NT2/D1 (cell line): ENCODE results near the gene DCBLD1.

Experiments used
- DNase-seq: peaks from one replicate; pipeline ENCODE4 v3.0.0-alpha.2; 2011; ENCODE audit warnings: low read depth, low spot score
- H3K27me3 ChIP-seq: 2 replicates; pipeline ENCODE4 v1.6.0; 2011; ENCODE audit warnings: mild to moderate bottlenecking; ENCODE audit not compliant: insufficient read length, insufficient read depth
- H3K36me3 ChIP-seq: 2 replicates; pipeline ENCODE4 v1.6.1; 2011; ENCODE audit warnings: mild to moderate bottlenecking, low read length, mixed read lengths; ENCODE audit not compliant: insufficient read depth, insufficient read length
- H3K4me1 ChIP-seq: 2 replicates; pipeline ENCODE4 v1.5.1; 2011; ENCODE audit not compliant: insufficient read depth, insufficient read length
- H3K4me3 ChIP-seq: 2 replicates; pipeline ENCODE4 v1.5.1; 2011; ENCODE audit warnings: low read depth; ENCODE audit not compliant: insufficient read length
- H3K9ac ChIP-seq: 2 replicates; pipeline ENCODE4 v1.6.0; 2011; ENCODE audit warnings: low read depth; ENCODE audit not compliant: insufficient read length
- H3K9me3 ChIP-seq: 2 replicates; pipeline ENCODE4 v1.5.1; 2011; ENCODE audit warnings: mild to moderate bottlenecking, low read length; ENCODE audit not compliant: insufficient read depth
- SUZ12 ChIP-seq: IDR thresholded peaks from 2 replicates; pipeline ENCODE4 v1.6.1; 2011; ENCODE audit not compliant: insufficient read length, insufficient read depth; ENCODE audit errors: extremely low read depth
- YY1 ChIP-seq: IDR thresholded peaks from 2 replicates; pipeline ENCODE4 v1.6.1; 2011; ENCODE audit not compliant: insufficient read length, insufficient read depth
- ZNF274 ChIP-seq: IDR thresholded peaks from 2 replicates; pipeline ENCODE4 v1.6.1; 2011; ENCODE audit warnings: mild to moderate bottlenecking, low read depth, low read length

The DCBLD1 gene

DNA sequence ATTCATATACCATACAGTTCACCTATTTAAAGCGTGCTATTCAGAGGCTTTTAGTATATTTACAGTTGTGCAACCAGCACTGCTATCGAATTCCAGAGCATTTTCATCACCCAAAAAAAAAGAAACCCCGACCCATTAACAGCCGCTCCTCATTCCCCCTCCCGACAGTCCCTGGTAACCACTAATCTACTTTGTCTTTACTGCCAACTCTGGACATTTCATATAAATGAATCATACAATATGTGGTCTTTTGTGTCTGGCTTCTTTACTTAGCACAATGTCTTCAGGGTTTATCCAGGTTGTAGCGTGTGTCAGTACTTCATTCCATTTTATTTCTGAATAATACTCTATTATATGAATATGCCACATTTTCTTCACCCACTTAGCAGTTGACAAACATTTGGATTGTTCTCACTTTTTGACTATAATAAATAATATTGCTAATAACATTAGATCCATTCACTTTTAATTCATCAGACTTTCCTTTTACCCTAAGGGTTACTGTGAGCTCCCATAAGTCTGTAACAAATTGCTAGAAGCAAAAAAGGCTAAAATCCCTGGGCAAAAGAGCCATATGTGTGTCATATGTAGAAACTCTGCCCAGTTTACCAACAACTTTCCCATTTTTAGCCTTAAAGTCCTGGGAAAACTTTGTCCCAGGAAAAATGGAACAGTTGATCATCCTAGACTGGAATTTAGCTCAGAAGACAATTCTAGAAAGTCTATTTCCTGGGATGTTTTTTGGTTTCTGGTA is 33.6 kb upstream of the DCBLD1 start:
- Histone ChIP-seq H3K27me3 (no peaks in the 10 kb centered on the region), H3K9me3 (no peaks in the 10 kb centered on the region), H3K9ac (no peak overlapping the region), H3K4me1 (no peaks in the 10 kb centered on the region), H3K4me3 (no peak overlapping the region), H3K36me3 (no peaks in the 10 kb centered on the region)
- TF ChIP-seq ZNF274: no peak
- no peak for TF ChIP-seq YY1
- TF ChIP-seq SUZ12: no peak
- DNase-seq: no peak

DNA sequence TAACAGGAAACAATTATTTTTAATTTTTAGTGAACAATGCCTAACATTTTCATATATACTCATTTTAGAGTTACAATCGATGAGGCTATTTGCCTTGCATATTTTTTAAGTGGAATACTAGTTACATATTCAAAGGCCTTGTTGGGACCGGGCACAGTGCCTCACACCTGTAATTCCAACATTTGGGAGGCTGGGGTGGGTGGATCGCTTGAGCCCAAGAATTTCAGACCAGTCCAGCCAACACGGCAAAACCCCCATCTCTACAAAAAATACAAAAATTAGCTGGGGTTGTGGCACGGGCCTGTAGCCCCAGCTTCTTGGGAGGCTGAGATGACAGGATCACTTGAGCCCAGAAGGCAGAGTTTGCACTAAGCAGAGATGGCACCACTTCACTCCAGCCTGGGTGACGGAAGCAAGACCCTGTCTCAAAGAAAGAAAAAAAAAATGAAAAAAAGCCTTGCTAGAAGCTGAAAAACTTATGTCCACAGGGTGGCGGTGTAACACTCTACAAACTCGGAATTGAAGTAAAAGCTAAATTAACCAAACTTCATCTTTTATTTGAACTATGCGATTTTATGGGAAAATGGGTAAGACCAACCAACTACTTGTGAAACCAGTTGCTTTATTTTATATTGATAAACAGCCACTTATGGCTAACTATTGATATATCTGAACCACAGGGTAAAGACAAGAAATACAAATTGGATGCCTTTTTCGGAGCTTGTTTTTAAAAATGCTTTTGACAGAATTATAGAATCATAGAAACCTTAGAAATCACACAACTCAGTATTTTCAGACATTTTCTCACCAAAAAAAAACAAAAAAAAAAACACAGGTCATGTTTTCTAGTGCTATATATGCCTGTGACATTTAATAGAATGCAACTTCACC is 32.7 kb upstream of the DCBLD1 start:
- Histone ChIP-seq H3K9me3 (no peaks in the 10 kb centered on the region), H3K27me3 (no peaks in the 10 kb centered on the region), H3K36me3 (no peaks in the 10 kb centered on the region), H3K4me1 (no peaks in the 10 kb centered on the region), H3K4me3 (no peak overlapping the region), H3K9ac (no peak overlapping the region)
- peak; percentile 44 for DNase-seq
- TF ChIP-seq ZNF274 (no peak), SUZ12 (no peak), YY1 (no peak)

DNA sequence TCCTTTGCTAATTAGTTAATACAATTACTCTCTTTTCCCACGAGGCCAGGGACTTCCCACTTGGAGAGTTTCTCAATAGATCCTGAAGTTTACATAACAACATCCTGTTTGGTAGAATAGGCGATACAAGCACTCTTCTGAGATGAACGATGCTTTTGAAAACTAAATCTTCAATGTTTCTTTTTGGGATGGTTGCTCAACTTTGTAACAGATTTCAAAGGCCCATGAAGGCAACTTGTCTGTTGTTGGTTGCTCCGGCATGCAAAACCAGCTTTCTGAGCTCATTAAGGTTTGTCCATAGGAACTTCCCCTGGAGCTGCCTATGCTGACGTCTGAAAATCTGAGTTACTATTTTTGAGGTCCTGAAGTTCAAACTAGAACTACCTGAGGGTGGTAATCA is 30.8 kb upstream of the DCBLD1 start:
- TF ChIP-seq ZNF274 (no peak), SUZ12 (no peak)
- H3K9ac ChIP-seq: no peak overlapping the region

DNA sequence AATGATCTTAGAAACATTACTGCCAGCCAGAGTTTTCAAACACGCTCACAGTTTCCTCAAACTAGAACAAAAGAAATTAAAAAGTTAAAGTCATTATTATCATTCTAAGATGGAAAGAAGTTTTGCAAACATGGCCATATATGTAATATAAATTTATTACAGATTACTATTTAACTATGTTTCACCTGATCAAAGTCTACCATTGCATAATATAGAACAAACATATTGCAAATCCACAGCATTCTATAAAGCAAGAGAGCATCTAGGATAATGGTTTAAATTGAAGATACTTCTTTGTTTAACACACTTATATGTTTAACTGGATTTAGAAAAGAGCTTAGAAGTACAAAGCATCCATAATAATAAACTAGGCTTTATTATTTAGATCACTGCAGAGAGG is 26.2 kb upstream of the DCBLD1 start:
- Histone ChIP-seq H3K27me3 (no peaks in the 10 kb centered on the region), H3K9me3 (no peaks in the 10 kb centered on the region), H3K4me3 (no peak overlapping the region), H3K9ac (no peak overlapping the region), H3K4me1 (no peaks in the 10 kb centered on the region), H3K36me3 (no peaks in the 10 kb centered on the region)
- TF ChIP-seq ZNF274: no peak
- no peak for TF ChIP-seq SUZ12
- TF ChIP-seq YY1: no peak
- DNase-seq: no peak

More for the DNA sequence above, 30.8 kb upstream of the DCBLD1 start:
- DNase-seq: no peak
- Histone ChIP-seq H3K36me3 (no peaks in the 10 kb centered on the region), H3K27me3 (no peaks in the 10 kb centered on the region), H3K4me1 (no peaks in the 10 kb centered on the region), H3K9me3 (no peaks in the 10 kb centered on the region), H3K4me3 (no peak overlapping the region)

DNA sequence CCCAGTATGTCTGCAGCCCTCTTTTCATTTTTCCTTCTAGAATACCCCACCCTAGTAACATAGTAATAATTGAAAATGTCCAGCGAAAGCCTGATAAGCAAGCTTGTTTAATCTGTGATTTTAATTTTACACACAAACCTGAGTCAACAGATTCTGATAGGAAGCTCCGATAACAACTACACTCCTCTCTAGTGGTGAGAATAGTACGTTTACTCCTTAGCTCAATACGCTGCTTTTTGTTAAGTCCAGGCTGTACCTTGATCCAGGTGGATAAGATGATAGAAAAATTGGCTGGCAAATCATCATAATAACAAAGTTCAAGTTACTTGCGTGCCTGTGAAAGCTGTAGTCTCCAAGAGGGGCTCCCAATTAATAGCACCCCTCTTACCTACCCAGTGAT is 25.5 kb upstream of the DCBLD1 start:
- H3K27me3 ChIP-seq: no peaks in the 10 kb centered on the region
- H3K36me3 ChIP-seq: no peaks in the 10 kb centered on the region
- H3K4me3 ChIP-seq: no peak overlapping the region
- H3K9ac ChIP-seq: no peak overlapping the region
- no peaks in the 10 kb centered on the region for H3K9me3 ChIP-seq
- DNase-seq: no peak
- no peak for TF ChIP-seq YY1
- no peak for TF ChIP-seq ZNF274
- no peak for TF ChIP-seq SUZ12
- no peaks in the 10 kb centered on the region for H3K4me1 ChIP-seq

DNA sequence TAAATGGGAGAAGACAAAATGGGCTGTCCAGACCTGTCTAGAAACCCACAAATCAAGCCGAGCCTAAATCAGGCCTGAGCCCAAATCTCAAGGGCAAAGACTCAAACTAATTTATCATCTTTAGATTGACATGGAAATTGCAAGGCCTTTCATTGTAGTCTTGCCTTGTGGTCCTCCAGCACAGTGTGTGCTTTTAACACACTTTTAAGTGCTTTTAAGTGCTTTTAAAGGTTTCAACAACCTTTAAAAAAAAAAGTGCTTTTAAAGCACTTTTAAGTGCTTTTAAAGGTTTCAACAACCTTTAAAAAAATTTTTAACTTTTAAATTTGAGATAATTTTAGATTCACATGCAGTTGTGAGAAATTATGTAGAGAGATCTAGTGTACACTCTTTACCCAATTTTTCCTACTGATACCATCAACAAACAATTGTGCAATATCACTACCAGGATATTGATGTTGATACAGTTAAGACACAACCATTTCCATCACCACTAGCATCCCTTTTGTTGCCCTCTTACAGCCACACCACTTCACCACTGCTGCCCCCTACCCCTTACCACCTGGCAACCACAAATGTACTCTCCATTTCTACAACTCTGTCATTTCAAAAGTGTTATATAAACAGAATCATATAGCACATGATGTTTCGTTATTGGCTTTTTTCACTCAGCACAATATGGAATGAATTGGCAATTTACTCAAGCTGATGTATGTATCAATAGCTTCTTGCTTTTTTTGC is 23.1 kb upstream of the DCBLD1 start:
- H3K4me3 ChIP-seq: no peak overlapping the region
- no peaks in the 10 kb centered on the region for H3K4me1 ChIP-seq
- no peaks in the 10 kb centered on the region for H3K27me3 ChIP-seq
- DNase-seq: no peak
- no peaks in the 10 kb centered on the region for H3K36me3 ChIP-seq
- no peaks in the 10 kb centered on the region for H3K9me3 ChIP-seq
- no peak overlapping the region for H3K9ac ChIP-seq
- TF ChIP-seq ZNF274: no peak
